PC-9 (cell line): ENCODE results near the gene CIAPIN1.

Experiments used
- EZH2 ChIP-seq: fragments of 200-600 bp; sonication (generic); IDR thresholded peaks from 2 replicates; pipeline ENCODE4 v1.8.0; 2017; ENCODE audit warnings: antibody characterized with exemption, low read depth
- TF ChIP-seq, protein P1 (sequence below): fragments of 200-600 bp; sonication (generic); conservative IDR thresholded peaks from 2 replicates; pipeline ENCODE4 v1.6.1; 2017; ENCODE audit warnings: mixed run types, antibody characterized with exemption, mild to moderate bottlenecking, moderate library complexity

DNA sequence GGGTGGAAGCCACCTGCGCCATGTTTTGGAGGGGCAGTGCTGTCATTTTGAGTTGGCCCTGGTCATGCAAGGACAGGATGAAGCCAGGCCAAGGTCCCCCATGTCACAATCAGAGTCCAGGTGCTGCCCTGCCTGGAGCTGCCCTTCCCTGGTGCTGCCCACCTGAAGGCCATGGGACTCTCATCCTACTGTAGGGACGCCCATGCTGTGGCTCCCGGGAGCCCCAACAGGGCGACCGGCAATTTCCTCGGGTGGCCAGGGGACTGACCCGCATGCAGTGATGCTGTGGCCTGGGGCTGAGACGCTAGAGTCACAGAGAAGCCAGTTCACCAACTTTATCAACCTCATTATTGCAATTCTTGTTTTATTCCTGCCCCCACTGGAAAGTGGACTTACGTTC, 34.6 kb downstream of the CIAPIN1 start:
- TF ChIP-seq, protein P1, sequence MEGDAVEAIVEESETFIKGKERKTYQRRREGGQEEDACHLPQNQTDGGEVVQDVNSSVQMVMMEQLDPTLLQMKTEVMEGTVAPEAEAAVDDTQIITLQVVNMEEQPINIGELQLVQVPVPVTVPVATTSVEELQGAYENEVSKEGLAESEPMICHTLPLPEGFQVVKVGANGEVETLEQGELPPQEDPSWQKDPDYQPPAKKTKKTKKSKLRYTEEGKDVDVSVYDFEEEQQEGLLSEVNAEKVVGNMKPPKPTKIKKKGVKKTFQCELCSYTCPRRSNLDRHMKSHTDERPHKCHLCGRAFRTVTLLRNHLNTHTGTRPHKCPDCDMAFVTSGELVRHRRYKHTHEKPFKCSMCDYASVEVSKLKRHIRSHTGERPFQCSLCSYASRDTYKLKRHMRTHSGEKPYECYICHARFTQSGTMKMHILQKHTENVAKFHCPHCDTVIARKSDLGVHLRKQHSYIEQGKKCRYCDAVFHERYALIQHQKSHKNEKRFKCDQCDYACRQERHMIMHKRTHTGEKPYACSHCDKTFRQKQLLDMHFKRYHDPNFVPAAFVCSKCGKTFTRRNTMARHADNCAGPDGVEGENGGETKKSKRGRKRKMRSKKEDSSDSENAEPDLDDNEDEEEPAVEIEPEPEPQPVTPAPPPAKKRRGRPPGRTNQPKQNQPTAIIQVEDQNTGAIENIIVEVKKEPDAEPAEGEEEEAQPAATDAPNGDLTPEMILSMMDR = no peak
- TF ChIP-seq EZH2 = no peak
